GM21529 (cell line): ENCODE results near the gene BBS7.

Source experiments
- ATAC-seq: cut with Tn5 transposase; IDR thresholded peaks from one replicate; pipeline ENCODE4 v1.9.1; 2021; ENCODE audit not compliant: unreplicated experiment

Gene BBS7

DNA sequence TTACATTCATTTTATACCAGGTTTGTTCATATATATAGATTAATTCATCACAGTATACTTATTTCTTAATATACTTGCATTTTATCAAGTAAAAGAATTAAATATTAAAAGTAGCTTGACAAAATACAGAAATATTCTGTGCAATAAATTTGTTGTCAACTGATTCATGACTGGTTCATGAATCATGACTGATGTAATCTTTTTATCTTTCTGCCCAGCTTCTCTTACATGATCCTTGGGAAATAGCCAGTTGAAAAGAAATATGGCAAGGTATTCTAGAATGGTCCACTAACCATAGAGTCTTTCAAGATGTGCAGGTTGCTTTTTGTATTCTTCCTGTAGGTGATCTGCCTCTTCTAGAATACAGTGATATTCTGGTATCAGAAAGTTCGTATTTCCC, 42.4 kb downstream of the BBS7 start:
- no peak for ATAC-seq

- no peak for ATAC-seq
Observed at GRCh38 chr4:121824950-121825349, 45.3 kb downstream of the BBS7 start.

DNA sequence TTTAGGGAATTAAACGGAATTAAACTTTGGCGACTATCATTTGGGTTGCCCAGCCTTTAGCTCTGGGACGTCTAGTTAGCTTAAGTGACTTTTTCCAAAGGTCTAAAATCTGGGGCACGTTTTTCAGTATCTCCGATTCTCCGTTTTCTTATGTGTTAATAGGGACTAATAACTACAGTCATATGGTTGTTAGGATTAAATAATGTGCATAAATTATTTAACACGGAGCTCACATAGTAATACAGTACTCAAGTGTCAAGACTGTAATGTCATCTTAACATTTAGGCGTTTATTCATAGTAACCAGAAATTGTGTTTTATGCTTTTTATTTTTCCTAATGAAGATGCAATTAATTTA, 46.1 kb downstream of the BBS7 start:
- no peak for ATAC-seq

DNA sequence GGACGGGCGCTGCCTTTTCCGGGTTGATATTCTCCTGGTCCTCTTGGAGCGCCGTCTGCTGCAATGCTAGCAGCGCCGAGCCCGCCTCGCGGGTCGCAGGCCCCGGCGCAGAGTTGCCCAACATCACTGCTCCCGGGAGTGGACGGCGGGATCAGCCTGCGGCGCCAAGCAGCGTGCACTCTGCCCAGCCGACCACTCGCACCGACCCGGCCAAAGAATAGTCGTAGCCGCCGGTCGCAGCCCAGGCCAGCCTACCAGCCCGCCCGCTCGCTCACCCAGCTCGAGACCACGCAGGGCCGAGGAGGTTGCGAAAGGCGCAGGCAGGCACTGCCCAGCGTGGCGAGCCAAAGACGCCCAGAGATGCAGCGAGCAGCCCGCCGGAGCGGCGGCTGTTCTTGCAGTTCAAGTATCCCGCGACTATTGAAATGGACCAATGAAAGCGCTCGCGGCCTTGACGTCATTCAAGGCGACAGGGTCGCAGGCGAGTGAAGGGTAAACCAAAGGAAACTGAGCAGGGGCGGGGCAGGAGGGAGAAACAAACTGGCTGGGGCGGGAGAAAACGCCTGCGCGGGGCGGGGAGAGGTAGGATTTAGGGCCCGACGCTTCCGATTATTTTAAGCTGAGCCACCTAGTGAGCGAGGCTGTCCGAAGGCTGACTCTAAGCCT, 46.6 kb downstream of the BBS7 start, which contains the start of gene CCNA2:
TSS of gene CCNA2 (minus strand) at position 379 of the 666 bp plus-strand sequence. CDS start at position 124, 255 bp downstream.
- ATAC-seq, result peak; percentile 93

GRCh38 chr4:121822796-121823504, 47.3 kb downstream of the BBS7 start:
- ATAC-seq, result peak; percentile 45

DNA sequence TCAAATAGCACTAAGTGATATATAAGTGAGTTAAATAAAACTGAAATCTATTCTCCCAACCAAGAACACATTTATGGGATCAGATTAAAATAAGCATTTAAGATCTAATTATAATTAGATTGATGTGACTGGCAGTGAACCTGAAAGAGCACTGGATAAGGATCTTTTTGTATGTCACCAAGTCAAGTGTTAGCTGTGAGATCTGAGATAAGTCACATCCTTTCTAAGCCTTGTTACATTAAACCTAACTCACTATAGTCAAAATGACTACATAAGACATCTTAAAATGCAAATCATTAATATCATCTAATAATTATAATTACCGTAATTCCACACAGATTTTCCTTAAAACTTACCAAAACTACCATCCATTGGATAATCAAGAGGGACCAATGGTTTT, 48.2 kb downstream of the BBS7 start:
- ATAC-seq, result no peak

DNA sequence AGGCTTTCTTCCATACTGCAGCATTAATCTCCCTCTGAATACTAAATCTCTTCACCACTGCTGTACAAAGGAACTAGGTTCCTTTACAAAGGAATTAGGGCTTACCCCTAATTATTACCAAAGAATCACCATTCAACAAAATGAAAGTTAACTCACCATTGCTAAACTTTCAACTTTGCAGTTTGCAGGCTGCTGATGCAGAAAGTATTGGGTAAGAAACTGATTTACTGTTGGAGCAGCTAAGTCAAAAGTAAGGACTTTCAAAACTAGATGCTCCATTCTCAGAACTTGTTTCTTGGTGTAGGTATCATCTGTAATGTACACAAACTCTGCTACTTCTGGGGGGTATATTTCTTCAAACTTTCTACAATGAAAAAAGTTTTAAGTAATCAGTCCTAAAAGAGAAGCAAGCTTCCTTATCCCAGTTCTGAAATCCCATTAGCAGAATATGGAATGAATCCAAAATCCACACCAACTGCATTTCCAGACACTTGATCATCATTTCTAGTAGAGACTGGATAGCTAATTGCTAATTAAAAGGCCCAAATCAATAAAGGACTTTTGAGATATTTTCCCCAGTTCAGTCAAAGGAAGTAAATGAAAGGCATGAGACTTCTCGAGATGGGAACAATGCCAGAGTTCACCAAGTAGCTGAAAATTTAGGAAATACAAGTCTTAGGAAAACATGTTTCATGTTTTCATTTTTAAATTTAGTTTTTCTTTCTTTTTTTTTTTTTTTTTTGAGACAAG, 50.9 kb downstream of the BBS7 start:
- no peak for ATAC-seq

- ATAC-seq, result no peak
Observed at GRCh38 chr4:121818215-121818614, 52.1 kb downstream of the BBS7 start.

- no peak for ATAC-seq
Observed at GRCh38 chr4:121817701-121818100, 52.6 kb downstream of the BBS7 start.

DNA sequence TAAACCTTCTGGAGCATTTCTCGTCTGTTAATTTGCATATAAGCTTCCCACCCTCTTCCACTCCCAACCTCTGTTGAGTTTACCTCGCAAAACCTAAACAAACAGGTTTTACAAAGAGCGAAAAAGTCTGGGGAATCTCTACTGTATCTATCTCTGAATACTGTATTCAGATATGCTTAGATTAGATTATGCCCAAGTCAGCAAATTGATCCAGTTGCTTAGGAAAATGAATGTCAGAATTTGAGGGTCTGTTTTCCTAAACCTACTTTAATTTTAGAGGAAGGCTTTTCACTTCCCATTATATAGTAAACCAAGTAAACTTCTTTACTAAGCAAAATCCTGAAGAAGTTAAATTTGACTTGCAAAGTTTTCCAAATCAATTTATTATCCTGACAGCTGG, 53.3 kb downstream of the BBS7 start:
- ATAC-seq, result no peak

- ATAC-seq, result no peak
Observed at GRCh38 chr4:121814756-121815155, 55.5 kb downstream of the BBS7 start.

GRCh38 chr4:121811122-121811521, 59.2 kb downstream of the BBS7 start:
- no peak for ATAC-seq

DNA sequence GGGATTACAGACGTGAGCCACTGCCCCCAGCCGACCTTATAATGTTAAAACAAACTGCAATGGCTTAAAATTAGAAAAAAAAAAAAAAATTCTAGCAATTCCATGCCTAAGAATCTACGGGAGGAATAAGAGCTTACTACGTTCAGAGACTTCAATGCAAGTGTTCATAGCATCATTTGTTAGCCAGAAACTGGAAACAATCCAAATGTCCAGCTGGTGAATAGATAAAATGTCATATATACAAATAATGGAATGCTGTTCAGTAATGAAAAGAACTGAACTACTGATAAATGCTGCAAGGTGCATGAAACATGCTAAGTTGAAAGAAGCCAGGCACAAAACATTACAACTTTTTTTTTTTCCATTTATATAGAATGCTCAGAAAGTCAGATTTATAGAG, 63.9 kb downstream of the BBS7 start:
- no peak for ATAC-seq

DNA sequence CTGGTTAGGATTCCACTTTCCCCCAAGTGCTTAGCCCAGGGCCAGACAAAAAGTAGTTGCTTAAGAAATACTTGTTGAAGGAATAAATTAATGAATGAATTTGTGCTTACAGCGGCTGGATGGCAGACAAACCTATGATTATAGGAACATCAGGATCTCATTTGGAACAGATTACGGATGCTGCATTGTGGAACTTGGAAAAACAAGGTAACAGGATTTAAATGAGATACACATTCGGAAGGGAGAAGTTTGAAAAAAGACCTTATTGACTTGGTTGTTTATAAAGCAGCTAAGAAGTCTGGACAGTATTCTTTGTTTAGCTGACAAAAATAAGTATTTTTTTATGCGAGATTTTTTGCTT, 68.6 kb downstream of the BBS7 start:
- no peak for ATAC-seq

- peak; percentile 80 for ATAC-seq
Observed at GRCh38 chr4:121800961-121801714, 69.1 kb downstream of the BBS7 start, which contains the start of gene EXOSC9. EXOSC9 (plus strand) TSS chr4:121801323; CDS start chr4:121801425, 102 bp downstream.

- ATAC-seq, result peak; percentile 20
Observed at GRCh38 chr4:121800638-121800960, 69.7 kb downstream of the BBS7 start.

DNA sequence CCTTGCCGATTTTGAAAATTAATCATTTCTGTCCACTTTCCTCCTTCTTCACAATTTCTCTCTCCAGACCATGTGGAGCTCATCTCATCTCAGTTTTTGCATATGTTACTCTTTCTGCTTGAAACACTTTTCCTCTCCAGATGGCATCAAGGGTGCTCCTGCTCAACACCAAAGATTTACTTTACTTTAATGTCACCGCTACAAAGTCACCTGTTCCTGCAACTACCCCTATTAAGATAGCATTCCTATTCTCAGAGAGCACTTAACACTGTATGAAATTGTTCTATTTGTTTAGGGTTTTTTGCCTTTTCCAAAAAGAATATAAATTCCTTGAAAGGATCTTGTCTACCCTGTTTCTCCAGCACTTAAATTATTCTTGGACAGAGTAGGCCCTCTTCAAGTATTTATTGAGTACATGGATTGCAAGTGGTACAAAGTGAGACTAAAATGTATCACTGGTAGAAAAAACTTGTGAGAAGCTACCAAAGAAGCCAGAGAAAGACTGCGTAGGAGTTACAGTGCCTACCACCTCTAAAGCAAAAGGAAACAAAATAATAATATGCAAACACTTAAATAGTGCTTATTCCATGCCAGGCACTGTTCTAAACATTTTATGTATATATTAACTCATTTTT, 70.3 kb downstream of the BBS7 start:
- ATAC-seq, result no peak

- no peak for ATAC-seq
Observed at GRCh38 chr4:121799208-121799823, 71.0 kb downstream of the BBS7 start.

DNA sequence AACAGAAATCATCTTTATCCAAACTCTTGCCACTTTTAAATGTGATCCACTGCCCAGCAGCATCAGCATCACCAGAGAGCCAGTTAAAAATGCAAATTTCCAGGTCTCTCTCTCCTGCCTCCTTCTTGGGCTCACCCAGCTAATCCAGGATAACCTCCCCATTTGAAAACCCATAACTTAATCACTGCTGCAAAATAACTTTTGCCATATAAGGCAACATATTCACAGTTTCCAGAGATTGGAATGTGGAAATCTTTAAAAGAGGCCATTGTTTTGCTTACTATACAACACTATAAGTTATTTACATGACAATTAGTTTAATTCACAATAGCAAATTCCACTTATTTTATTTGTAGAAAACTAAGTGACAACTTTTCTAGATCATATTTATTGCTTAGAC, 74.0 kb downstream of the BBS7 start:
- no peak for ATAC-seq

DNA sequence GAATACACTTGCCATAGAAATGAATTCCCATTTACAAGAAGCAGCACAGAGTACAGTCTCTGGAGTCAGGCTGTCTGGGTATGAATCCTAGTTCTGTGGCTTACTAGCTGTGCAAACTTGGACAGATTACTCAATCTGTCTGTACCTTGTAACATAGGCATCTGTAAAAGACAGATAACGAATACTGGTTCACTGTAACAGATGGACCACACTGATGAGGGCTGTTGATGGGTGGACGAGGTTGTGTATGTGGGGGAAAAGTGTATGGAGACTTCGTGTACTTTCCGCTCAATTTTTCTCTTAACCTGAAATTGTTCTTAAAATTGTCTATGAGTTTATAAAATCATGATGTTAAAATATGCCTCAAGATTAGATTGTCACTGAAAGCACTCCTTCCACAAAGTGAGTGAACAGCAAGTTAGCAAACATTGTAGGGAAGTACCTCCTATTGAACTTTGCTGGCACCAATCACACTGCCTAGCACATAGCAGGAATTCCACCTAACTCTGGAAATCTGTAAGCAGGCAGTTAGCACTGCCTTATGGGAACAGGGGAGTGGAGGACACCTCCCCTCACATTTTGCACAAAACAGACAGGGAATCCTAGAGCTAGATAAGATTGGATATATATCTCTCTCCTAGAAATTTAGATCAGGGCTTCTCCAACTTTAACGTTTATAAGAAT, 75.6 kb downstream of the BBS7 start:
- ATAC-seq, result no peak
